Measurements from ENCODE around the gene ANG.
A peak's percentile ranks its signal among the peaks of the same experiment; 100 is the strongest.

The ANG gene

GRCh38 chr14:20683891-20684661, 4.5 kb upstream of the ANG start, which contains the start of gene RNASE4:
Gene RNASE4 (plus strand): TSS chr14:20684560. CDS start chr14:20699372, 14,812 bp downstream.
- H3K27me3 ChIP-seq (replicated peaks; ENCODE audit: control insufficient read depth, insufficient read depth, low read length) = no peaks in the 10 kb centered on the region
- TF ChIP-seq CTCF (IDR thresholded peaks at IDR 0.05; ENCODE audit: insufficient read depth, low read length, poor library complexity, severe bottlenecking) = no peak
- H3K4me3 ChIP-seq (replicated peaks; ENCODE audit: low read depth, low read length) = peak within 1 kb of the TSS; percentile 77
- peak; percentile 84 for DNase-seq (ENCODE audit: extremely low read depth, insufficient read length)
- H3K36me3 ChIP-seq (ENCODE audit: control insufficient read depth, insufficient read depth, low read length) = no peaks in the 10 kb centered on the region

- H3K36me3 ChIP-seq (ENCODE audit: control insufficient read depth, insufficient read depth, low read length) = no peaks in the 10 kb centered on the region
- no peak for DNase-seq (ENCODE audit: extremely low read depth, insufficient read length)
- H3K27me3 ChIP-seq (replicated peaks; ENCODE audit: control insufficient read depth, insufficient read depth, low read length) = no peaks in the 10 kb centered on the region
- no peak for TF ChIP-seq CTCF (IDR thresholded peaks at IDR 0.05; ENCODE audit: insufficient read depth, low read length, poor library complexity, severe bottlenecking)
- peak overlapping the region; percentile 77 for H3K4me3 ChIP-seq (replicated peaks; ENCODE audit: low read depth, low read length)
Observed at GRCh38 chr14:20684662-20685456, 3.7 kb upstream of the ANG start.

- no peak for TF ChIP-seq CTCF (IDR thresholded peaks at IDR 0.05; ENCODE audit: insufficient read depth, low read length, poor library complexity, severe bottlenecking)
- Histone ChIP-seq H3K36me3 (ENCODE audit: control insufficient read depth, insufficient read depth, low read length) (no peaks in the 10 kb centered on the region), H3K4me3 (replicated peaks; ENCODE audit: low read depth, low read length) (no peak overlapping the region), H3K27me3 (replicated peaks; ENCODE audit: control insufficient read depth, insufficient read depth, low read length) (no peaks in the 10 kb centered on the region)
- no peak for DNase-seq (ENCODE audit: extremely low read depth, insufficient read length)
Observed at GRCh38 chr14:20686386-20687143, 2.0 kb upstream of the ANG start.

- Histone ChIP-seq H3K4me3 (replicated peaks; ENCODE audit: low read depth, low read length) (no peak overlapping the region), H3K36me3 (ENCODE audit: control insufficient read depth, insufficient read depth, low read length) (no peaks in the 10 kb centered on the region), H3K27me3 (replicated peaks; ENCODE audit: control insufficient read depth, insufficient read depth, low read length) (no peaks in the 10 kb centered on the region)
- no peak for TF ChIP-seq CTCF (IDR thresholded peaks at IDR 0.05; ENCODE audit: insufficient read depth, low read length, poor library complexity, severe bottlenecking)
- DNase-seq (ENCODE audit: extremely low read depth, insufficient read length) = no peak
Observed at GRCh38 chr14:20687362-20688166, 1.0 kb upstream of the ANG start.

Measured in GM06990 (cell line).